Right atrium auricular region (tissue), 2 donors: ENCODE data around the gene TMEM108. TPM values are rescaled to one million over a fixed set of nuclear protein-coding genes. Genes with fewer than 3 reads are reported as not detected.
"Not testable (repeated sequence)": the region's sequence is repeated elsewhere in the genome, so short reads cannot be mapped to it uniquely, and the experiment has no call there.

Experiments used
- DNase-seq: peaks from one replicate; pipeline ENCODE4 v3.0.0-alpha.2; 2019; ENCODE audit warnings: low spot score
- H3K27ac ChIP-seq, 2 donors: fragments of 200-600 bp; sonication (generic); 1 replicate in 1 of 2; 2 replicates in 1 of 2; pipeline ENCODE4 v1.5.1; 2016 to 2019
- H3K27me3 ChIP-seq, 2 donors: fragments of 200-600 bp; sonication (generic); one replicate each; pipeline versions ENCODE4 v1.5.1 to v1.6.0; 2017 to 2019
- H3K36me3 ChIP-seq: fragments of 200-600 bp; sonication (generic); one replicate; pipeline ENCODE4 v1.5.1; 2016
- H3K4me1 ChIP-seq, 2 donors: fragments of 200-600 bp; sonication (generic); one replicate each; pipeline versions ENCODE4 v1.5.1 to v1.6.0; 2017 to 2019
- H3K4me3 ChIP-seq, 2 donors: fragments of 200-600 bp; sonication (generic); 1 replicate in 1 of 2; 2 replicates in 1 of 2; pipeline ENCODE4 v1.5.1; 2017 to 2019; ENCODE audit warnings: mild to moderate bottlenecking in 1 of 2, moderate library complexity in 1 of 2
- H3K9me3 ChIP-seq, 2 donors: fragments of 200-600 bp; sonication (generic); one replicate each; pipeline ENCODE4 v1.5.1; 2019
- CTCF ChIP-seq, 2 donors: fragments of 200-600 bp; sonication (generic); IDR thresholded peaks; one replicate each; pipeline ENCODE4 v1.5.1; 2019; ENCODE audit warnings: antibody characterized with exemption in 2 of 2
- total RNA-seq, 2 donors: library from RNA; depleted of rRNA; stranded (reverse); fragments of >200 nt; gene quantifications; one replicate each; pipeline ENCODE4 v1.1.0, GENCODE V29; 2016

The TMEM108 gene
- total RNA-seq: 1 to 10 TPM; 5.1 to 5.3 TPM

- Histone ChIP-seq H3K36me3 (no peaks in the 10 kb centered on the region), H3K27me3 (no peaks in the 10 kb centered on the region), H3K4me3 (peak within 1 kb of the TSS; percentile 59 to 77), H3K27ac (peak within 1 kb of the TSS; percentile 61 to 69), H3K4me1 (peaks cover 0 to 26% of the 10 kb centered on the region in 2 donors), H3K9me3 (no peaks in the 10 kb centered on the region)
- TF ChIP-seq CTCF (IDR thresholded peaks at IDR 0.05): no peak
- peak; percentile 85 for DNase-seq
Observed at GRCh38 chr3:133038089-133038730, at the start of gene TMEM108. TSS of gene TMEM108 (plus strand) at chr3:133038391.

DNA sequence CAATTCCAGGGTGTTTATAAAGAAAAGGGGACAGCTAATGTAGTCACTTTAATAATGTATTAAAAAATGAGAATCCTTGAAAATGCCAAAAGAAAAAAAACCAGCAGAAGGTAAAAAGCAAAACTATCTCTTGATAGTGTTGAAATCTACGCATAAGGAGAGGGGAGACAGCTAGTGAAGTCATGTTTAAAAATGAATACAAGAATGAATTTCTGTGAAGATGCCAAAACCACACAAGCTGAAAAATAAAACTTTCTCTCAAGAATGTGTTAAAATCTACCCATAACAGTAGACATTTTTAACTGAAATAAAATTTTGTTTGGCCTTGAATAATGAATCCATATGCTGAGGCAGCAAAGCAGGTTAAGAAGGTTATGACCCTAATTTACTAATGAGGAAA is 42.2 kb upstream of the TMEM108 start:
- Histone ChIP-seq H3K36me3 (no peaks in the 10 kb centered on the region), H3K27ac (no peak overlapping the region), H3K4me3 (no peak overlapping the region), H3K9me3 (no peaks in the 10 kb centered on the region), H3K4me1 (no peaks in the 10 kb centered on the region), H3K27me3 (no peaks in the 10 kb centered on the region)
- TF ChIP-seq CTCF (IDR thresholded peaks at IDR 0.05): no peak
- DNase-seq: no peak

DNA sequence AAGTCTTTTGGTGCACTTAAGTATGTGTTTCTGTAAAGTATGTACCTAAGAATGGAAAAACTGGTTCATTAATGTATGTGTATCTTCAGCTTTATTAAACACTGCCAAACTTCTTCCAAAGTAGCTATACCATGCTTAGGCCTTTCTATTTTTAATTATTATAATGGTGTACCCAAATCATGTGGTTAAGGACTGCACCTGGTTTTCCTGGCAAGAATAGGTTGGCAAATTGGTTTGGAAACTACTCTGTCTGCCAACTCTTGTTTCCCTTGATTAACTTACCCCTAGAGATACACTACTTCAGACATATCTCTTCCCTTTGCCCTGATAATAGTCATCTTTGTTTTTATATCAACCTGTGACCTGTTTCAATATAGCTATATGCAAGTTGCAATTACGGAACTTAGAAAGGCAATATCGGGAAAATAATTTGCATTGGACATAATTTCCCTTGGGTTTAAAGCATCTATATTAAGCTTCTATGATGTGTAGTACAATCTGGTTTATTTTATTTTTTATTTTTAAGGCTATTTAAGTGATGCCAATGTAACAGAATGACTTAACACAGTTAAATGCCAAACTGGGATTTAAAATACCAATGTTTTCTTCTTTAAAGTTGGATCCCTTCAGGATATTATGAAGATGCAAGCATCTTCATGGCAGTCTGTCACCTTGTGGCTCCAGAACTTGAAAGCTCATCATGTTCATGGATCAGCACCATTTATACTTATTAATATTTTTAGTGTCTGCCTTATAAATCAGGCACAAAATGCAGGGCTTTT is 40.6 kb upstream of the TMEM108 start:
- Histone ChIP-seq H3K36me3 (no peaks in the 10 kb centered on the region), H3K9me3 (no peaks in the 10 kb centered on the region), H3K27me3 (no peaks in the 10 kb centered on the region), H3K4me3 (no peak overlapping the region), H3K27ac (no peak overlapping the region), H3K4me1 (no peaks in the 10 kb centered on the region)
- TF ChIP-seq CTCF (IDR thresholded peaks at IDR 0.05): no peak
- no peak for DNase-seq

DNA sequence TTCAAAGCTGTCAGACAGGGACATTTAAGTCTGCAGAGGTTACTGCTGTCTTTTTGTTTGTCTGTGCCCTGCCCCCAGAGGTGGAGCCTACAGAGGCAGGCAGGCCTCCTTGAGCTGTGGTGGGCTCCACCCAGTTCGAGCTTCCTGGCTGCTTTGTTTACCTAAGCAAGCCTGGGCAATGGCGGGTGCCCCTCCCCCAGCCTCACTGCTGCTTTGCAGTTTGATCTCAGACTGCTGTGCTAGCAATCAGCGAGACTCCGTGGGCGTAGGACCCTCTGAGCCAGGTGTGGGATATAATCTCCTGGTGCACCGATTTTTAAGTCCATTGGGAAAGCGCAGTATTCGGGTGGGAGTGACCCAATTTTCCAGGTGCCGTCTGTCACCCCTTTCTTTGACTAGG is 33.2 kb upstream of the TMEM108 start:
- H3K4me1 ChIP-seq, H3K9me3 ChIP-seq, H3K36me3 ChIP-seq, H3K4me3 ChIP-seq, H3K27me3 ChIP-seq, H3K27ac ChIP-seq, DNase-seq: not testable (repeated sequence)

GRCh38 chr3:133007601-133008000 is 30.6 kb upstream of the TMEM108 start:
- TF ChIP-seq CTCF (IDR thresholded peaks at IDR 0.05): no peak
- no peak overlapping the region for H3K27ac ChIP-seq
- no peak for DNase-seq
- H3K4me1 ChIP-seq: no peaks in the 10 kb centered on the region
- H3K4me3 ChIP-seq: no peak overlapping the region
- no peaks in the 10 kb centered on the region for H3K27me3 ChIP-seq
- H3K36me3 ChIP-seq: no peaks in the 10 kb centered on the region
- H3K9me3 ChIP-seq: no peaks in the 10 kb centered on the region

- TF ChIP-seq CTCF (IDR thresholded peaks at IDR 0.05): no peak
- Histone ChIP-seq H3K27me3 (no peaks in the 10 kb centered on the region), H3K27ac (no peak overlapping the region), H3K36me3 (no peaks in the 10 kb centered on the region), H3K4me3 (no peak overlapping the region), H3K9me3 (no peaks in the 10 kb centered on the region), H3K4me1 (no peaks in the 10 kb centered on the region)
- no peak for DNase-seq
Observed at GRCh38 chr3:133014325-133014724, 23.9 kb upstream of the TMEM108 start.

GRCh38 chr3:133015573-133015972 is 22.6 kb upstream of the TMEM108 start:
- not testable (repeated sequence) for H3K36me3 ChIP-seq, H3K9me3 ChIP-seq, DNase-seq, H3K27ac ChIP-seq, H3K4me3 ChIP-seq, H3K27me3 ChIP-seq, H3K4me1 ChIP-seq
